ENCODE measurements around the gene ALOX15. TPM values are rescaled to one million over a fixed set of nuclear protein-coding genes. Genes with fewer than 3 reads are reported as not detected.

Gene ALOX15
- total RNA-seq, 1 experiment from 2014 or later: not detected

- BruUV-seq (replicated peaks): no TSS peak
- H3K27ac ChIP-seq (ENCODE audit: low read length): no peak overlapping the region
- ATAC-seq (no peak), DNase-seq (no peak)
- ChIA-PET POLR2A (ENCODE audit: unreplicated experiment) (no interaction called here), CTCF (no interaction called here)
- intact Hi-C loops (cut with micrococcal nuclease): no loop called here
- H2AFZ ChIP-seq (ENCODE audit: low read length): no peak overlapping the region
- H3K9ac ChIP-seq (ENCODE audit: low read length): no peak overlapping the region
- no peaks in the 10 kb centered on the region for H3K4me1 ChIP-seq (ENCODE audit: insufficient read depth, low read length)
- no peaks in the 10 kb centered on the region for H3K79me2 ChIP-seq (ENCODE audit: low read length)
- TF ChIP-seq, protein P1, sequence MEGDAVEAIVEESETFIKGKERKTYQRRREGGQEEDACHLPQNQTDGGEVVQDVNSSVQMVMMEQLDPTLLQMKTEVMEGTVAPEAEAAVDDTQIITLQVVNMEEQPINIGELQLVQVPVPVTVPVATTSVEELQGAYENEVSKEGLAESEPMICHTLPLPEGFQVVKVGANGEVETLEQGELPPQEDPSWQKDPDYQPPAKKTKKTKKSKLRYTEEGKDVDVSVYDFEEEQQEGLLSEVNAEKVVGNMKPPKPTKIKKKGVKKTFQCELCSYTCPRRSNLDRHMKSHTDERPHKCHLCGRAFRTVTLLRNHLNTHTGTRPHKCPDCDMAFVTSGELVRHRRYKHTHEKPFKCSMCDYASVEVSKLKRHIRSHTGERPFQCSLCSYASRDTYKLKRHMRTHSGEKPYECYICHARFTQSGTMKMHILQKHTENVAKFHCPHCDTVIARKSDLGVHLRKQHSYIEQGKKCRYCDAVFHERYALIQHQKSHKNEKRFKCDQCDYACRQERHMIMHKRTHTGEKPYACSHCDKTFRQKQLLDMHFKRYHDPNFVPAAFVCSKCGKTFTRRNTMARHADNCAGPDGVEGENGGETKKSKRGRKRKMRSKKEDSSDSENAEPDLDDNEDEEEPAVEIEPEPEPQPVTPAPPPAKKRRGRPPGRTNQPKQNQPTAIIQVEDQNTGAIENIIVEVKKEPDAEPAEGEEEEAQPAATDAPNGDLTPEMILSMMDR (conservative IDR thresholded peaks at IDR 0.05; ENCODE audit: low read depth, low read length): no peak
- no peak overlapping the region for H3K4me2 ChIP-seq (ENCODE audit: low read length)
- H3F3A ChIP-seq (ENCODE audit: low read length, unreplicated experiment): no peaks in the 10 kb centered on the region
- H3K36me3 ChIP-seq (ENCODE audit: low read depth, low read length): no peaks in the 10 kb centered on the region
- H3K9me3 ChIP-seq (ENCODE audit: low read length): no peaks in the 10 kb centered on the region
- no peak overlapping the region for H3K4me3 ChIP-seq (ENCODE audit: low read length)
- H3K27me3 ChIP-seq (ENCODE audit: low read length): peaks cover 36% of the 10 kb centered on the region
- no peaks in the 10 kb centered on the region for H3K9me2 ChIP-seq (replicated peaks; ENCODE audit: low read length)
- H4K20me1 ChIP-seq (ENCODE audit: low read length): no peaks in the 10 kb centered on the region
Measured at GRCh38 chr17:4584917-4585637, 56.4 kb downstream of the ALOX15 start.

GRCh38 chr17:4584101-4584916 lies 57.2 kb downstream of the ALOX15 start, which contains the start of gene SMTNL2:
Gene SMTNL2, plus strand, starts transcription at chr17:4584529. Its CDS starts 77 bp downstream, at chr17:4584606.
- no peak for TF ChIP-seq EZH2 (IDR thresholded peaks at IDR 0.05; ENCODE audit: low read length, unreplicated experiment)
- no peak for TF ChIP-seq EZH2phosphoT487 (IDR thresholded peaks at IDR 0.05; ENCODE audit: borderline replicate concordance, low read length)
- TF ChIP-seq, protein P1 (conservative IDR thresholded peaks at IDR 0.05; ENCODE audit: low read depth, low read length): no peak
- no peaks in the 10 kb centered on the region for H3K79me2 ChIP-seq (ENCODE audit: low read length)
- no peak within 1 kb of the TSS for H3K9ac ChIP-seq (ENCODE audit: low read length)
- H4K20me1 ChIP-seq (ENCODE audit: low read length): no peaks in the 10 kb centered on the region
- H3K4me2 ChIP-seq (ENCODE audit: low read length): no peak within 1 kb of the TSS
- H3K4me3 ChIP-seq (ENCODE audit: low read length): no peak within 1 kb of the TSS
- no peak within 1 kb of the TSS for H2AFZ ChIP-seq (ENCODE audit: low read length)
- BruUV-seq (replicated peaks): no TSS peak
- H3F3A ChIP-seq (ENCODE audit: low read length, unreplicated experiment): no peaks in the 10 kb centered on the region
- no peaks in the 10 kb centered on the region for H3K4me1 ChIP-seq (ENCODE audit: insufficient read depth, low read length)
- no peak within 1 kb of the TSS for H3K27ac ChIP-seq (ENCODE audit: low read length)
- intact Hi-C loops (cut with micrococcal nuclease): no loop called here
- H3K9me3 ChIP-seq (ENCODE audit: low read length): no peaks in the 10 kb centered on the region
- DNase-seq: no peak
- POLR2A ChIA-PET (ENCODE audit: unreplicated experiment): no interaction called here
- peaks cover 36% of the 10 kb centered on the region for H3K27me3 ChIP-seq (ENCODE audit: low read length)
- no peaks in the 10 kb centered on the region for H3K36me3 ChIP-seq (ENCODE audit: low read depth, low read length)
- no peak for ATAC-seq
- CTCF ChIA-PET: no interaction called here
- H3K9me2 ChIP-seq (replicated peaks; ENCODE audit: low read length): no peaks in the 10 kb centered on the region

DNA sequence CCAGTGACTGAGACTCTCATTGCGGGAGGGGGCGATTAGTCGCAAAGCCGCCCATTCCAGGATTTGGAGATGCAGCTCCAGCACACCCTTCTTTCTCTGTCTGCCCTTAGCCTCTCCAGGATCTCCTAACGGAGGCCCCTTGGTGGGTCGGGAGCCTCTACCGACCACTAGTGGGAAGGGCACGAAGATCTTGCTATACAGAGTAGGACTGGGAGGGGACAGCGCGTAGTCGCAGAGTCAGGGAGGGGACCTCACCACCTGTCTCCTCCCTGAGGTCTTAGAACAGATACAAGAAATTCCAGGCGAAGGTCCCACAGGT lies 57.7 kb downstream of the ALOX15 start:
- no peak overlapping the region for H3K27ac ChIP-seq (ENCODE audit: low read length)
- intact Hi-C loops (cut with micrococcal nuclease): no loop called here
- CTCF ChIA-PET: no interaction called here
- H3K4me1 ChIP-seq (ENCODE audit: insufficient read depth, low read length): no peaks in the 10 kb centered on the region
- DNase-seq (no peak), ATAC-seq (no peak)
- no TSS peak for BruUV-seq (replicated peaks)
- peaks cover 36% of the 10 kb centered on the region for H3K27me3 ChIP-seq (ENCODE audit: low read length)
- H3K9me3 ChIP-seq (ENCODE audit: low read length): no peaks in the 10 kb centered on the region
- POLR2A ChIA-PET (ENCODE audit: unreplicated experiment): no interaction called here
- no peak overlapping the region for H3K9ac ChIP-seq (ENCODE audit: low read length)
- no peaks in the 10 kb centered on the region for H3F3A ChIP-seq (ENCODE audit: low read length, unreplicated experiment)
- TF ChIP-seq, protein P1 (conservative IDR thresholded peaks at IDR 0.05; ENCODE audit: low read depth, low read length): 0 out of 2 replicates have a peak, but pooled peaks have one; percentile 11
- TF ChIP-seq EZH2phosphoT487 (IDR thresholded peaks at IDR 0.05; ENCODE audit: borderline replicate concordance, low read length): no peak
- H3K4me2 ChIP-seq (ENCODE audit: low read length): no peak overlapping the region
- H3K36me3 ChIP-seq (ENCODE audit: low read depth, low read length): no peaks in the 10 kb centered on the region
- no peak overlapping the region for H2AFZ ChIP-seq (ENCODE audit: low read length)
- no peaks in the 10 kb centered on the region for H4K20me1 ChIP-seq (ENCODE audit: low read length)
- no peak overlapping the region for H3K4me3 ChIP-seq (ENCODE audit: low read length)
- no peaks in the 10 kb centered on the region for H3K9me2 ChIP-seq (replicated peaks; ENCODE audit: low read length)
- no peaks in the 10 kb centered on the region for H3K79me2 ChIP-seq (ENCODE audit: low read length)

Measured in PC-3 (cell line).